Keratinocyte (primary cell): ENCODE results near the gene MRGPRF. TPM values are rescaled to one million over a fixed set of nuclear protein-coding genes. Genes with fewer than 3 reads are reported as not detected.
"Not testable (repeated sequence)": the region's sequence is repeated elsewhere in the genome, so short reads cannot be mapped to it uniquely, and the experiment has no call there.

Experiments
- DNase-seq: peaks from one replicate; pipeline ENCODE4 v3.0.0-alpha.2; 2011; ENCODE audit warnings: low read depth, missing footprints, low spot score
- FAIRE-seq: peaks from 2 replicates; lab custom pipeline; 2011; peaks lifted over from hg19 to GRCh38; lab: Jason Lieb, UNC
- H2AFZ ChIP-seq: 2 replicates; pipeline ENCODE4 v1.6.0; 2012; ENCODE audit warnings: low read length, control low read depth, inconsistent platforms; ENCODE audit not compliant: control insufficient read depth
- H3K27ac ChIP-seq: 2 replicates; pipeline ENCODE4 v1.5.1; 2011; ENCODE audit warnings: low read length; ENCODE audit not compliant: control insufficient read depth, insufficient read depth
- H3K27me3 ChIP-seq: 3 replicates; pipeline ENCODE4 v1.6.0; 2011; ENCODE audit warnings: low read length; ENCODE audit not compliant: control insufficient read depth, insufficient read depth; ENCODE audit errors: extremely low read depth
- H3K36me3 ChIP-seq, 2 experiments: 2 replicates in 1 of 2; 3 replicates in 1 of 2; pipeline ENCODE4 v1.5.1; 2011; ENCODE audit warnings: low read length in 2 of 2, mild to moderate bottlenecking in 1 of 2; ENCODE audit not compliant: control insufficient read depth in 2 of 2, insufficient read depth in 2 of 2; ENCODE audit errors: extremely low read depth in 1 of 2
- H3K4me1 ChIP-seq: 3 replicates; pipeline ENCODE4 v1.5.1; 2011; ENCODE audit warnings: low read length; ENCODE audit not compliant: control insufficient read depth, insufficient read depth; ENCODE audit errors: extremely low read depth
- H3K4me2 ChIP-seq: 3 replicates; pipeline ENCODE4 v1.6.0; 2011; ENCODE audit warnings: low read depth, low read length; ENCODE audit not compliant: control insufficient read depth, insufficient read depth; ENCODE audit errors: extremely low read depth
- H3K4me3 ChIP-seq, 3 experiments: fragments of 200-600 bp in 1 of 3; sonication (generic) in 1 of 3; 2 replicates in 2 of 3; 3 replicates in 1 of 3; pipeline ENCODE4 v1.5.1; 2011 to 2016; ENCODE audit warnings: low read length in 3 of 3, mild to moderate bottlenecking in 3 of 3, control low read depth in 2 of 3, inconsistent platforms in 1 of 3, low read depth in 1 of 3, mixed read lengths in 1 of 3, mixed run types in 1 of 3, moderate library complexity in 1 of 3; ENCODE audit not compliant: control insufficient read depth in 2 of 3, insufficient read depth in 2 of 3; ENCODE audit errors: extremely low read depth in 1 of 3
- H3K79me2 ChIP-seq: 2 replicates; pipeline ENCODE4 v1.6.0; 2012; ENCODE audit warnings: low read length; ENCODE audit not compliant: control insufficient read depth, insufficient read depth
- H3K9ac ChIP-seq: 3 replicates; pipeline ENCODE4 v1.6.0; 2011; ENCODE audit warnings: low read length; ENCODE audit not compliant: control insufficient read depth, insufficient read depth; ENCODE audit errors: extremely low read depth
- H3K9me1 ChIP-seq: 3 replicates; pipeline ENCODE4 v1.6.0; 2011; ENCODE audit warnings: low read length; ENCODE audit not compliant: control insufficient read depth, insufficient read depth; ENCODE audit errors: extremely low read depth
- H3K9me3 ChIP-seq: 2 replicates; pipeline ENCODE4 v1.5.1; 2012; ENCODE audit warnings: low read depth, low read length; ENCODE audit not compliant: control insufficient read depth
- H4K20me1 ChIP-seq: 3 replicates; pipeline ENCODE4 v1.6.0; 2011; ENCODE audit warnings: low read length; ENCODE audit not compliant: control insufficient read depth, insufficient read depth; ENCODE audit errors: extremely low read depth
- CTCF ChIP-seq, 3 experiments: IDR thresholded peaks in 1 of 3; conservative IDR thresholded peaks in 1 of 3; optimal IDR thresholded peaks in 1 of 3; 2 replicates in 2 of 3; 3 replicates in 1 of 3; pipeline versions ENCODE3 to v1.5.1; 2011; ENCODE audit warnings: low read length in 3 of 3, mild to moderate bottlenecking in 3 of 3, moderate library complexity in 2 of 3, control low read depth in 1 of 3, inconsistent platforms in 1 of 3; ENCODE audit not compliant: insufficient read depth in 2 of 3; ENCODE audit errors: extremely low read depth in 1 of 3
- EZH2 ChIP-seq: IDR thresholded peaks from one replicate; pipeline ENCODE4 v1.6.1; 2012; ENCODE audit warnings: inconsistent platforms, mild to moderate bottlenecking, low read length, moderate library complexity
- dilution Hi-C: fragments of 300-500 bp; cut with MboI; formaldehyde crosslinking; loops from one replicate; pipeline ENCODE4 v1.7.0; 2020; ENCODE audit warnings: low sequenced_read_pairs; ENCODE audit not compliant: extremely low pct_ligation_motif_present
- polyA plus RNA-seq, 5 experiments: library from polyadenylated mRNA; depleted of rRNA in 3 of 5; stranded (reverse) in 3 of 5; stranded (forward) in 1 of 5; unstranded in 1 of 5; fragments of >200 nt; gene quantifications; 1 replicate in 1 of 5; 2 replicates in 3 of 5; 3 replicates in 1 of 5; pipeline versions ENCODE4 v1.2.1 to v1.2.3, GENCODE V29; 2011 to 2012; ENCODE audit warnings: missing spikeins in 2 of 5, low read depth in 1 of 5, low replicate concordance in 1 of 5

The MRGPRF gene
- polyA plus RNA-seq, 1 donor (not counting 4 experiments of a cell fraction or from before 2014, with no cell fraction given), result not detected

GRCh38 chr11:68974421-68975194, 38.4 kb downstream of the MRGPRF start:
- Histone ChIP-seq H3K9me1 (no peaks in the 10 kb centered on the region), H3K27ac (no peak overlapping the region), H2AFZ (no peak overlapping the region), H3K4me1 (no peaks in the 10 kb centered on the region), H4K20me1 (no peaks in the 10 kb centered on the region), H3K79me2 (no peaks in the 10 kb centered on the region), H3K4me3 (no peak overlapping the region), H3K4me2 (no peak overlapping the region), H3K9me3 (no peaks in the 10 kb centered on the region), H3K27me3 (peaks cover 8% of the 10 kb centered on the region), H3K9ac (no peak overlapping the region), H3K36me3 (no peaks in the 10 kb centered on the region)
- no peak for DNase-seq
- no peak for TF ChIP-seq CTCF (optimal IDR thresholded peaks at IDR 0.05 in 1 of 3, IDR thresholded peaks at IDR 0.05 in 1 of 3, conservative IDR thresholded peaks at IDR 0.05 in 1 of 3; ENCODE audit: extremely low read depth in 1 of 3, insufficient read depth in 2 of 3, low read length in 3 of 3)
- no peak for TF ChIP-seq EZH2
- dilution Hi-C loops, result no loop called here
- peak; percentile 55 for FAIRE-seq

GRCh38 chr11:68973706-68974105, 39.3 kb downstream of the MRGPRF start:
- H2AFZ ChIP-seq, FAIRE-seq: not testable (repeated sequence)

GRCh38 chr11:68973219-68973618, 39.8 kb downstream of the MRGPRF start:
- Histone ChIP-seq H2AFZ (no peak overlapping the region), H3K4me3 (no peak overlapping the region), H3K79me2 (no peaks in the 10 kb centered on the region), H4K20me1 (no peaks in the 10 kb centered on the region), H3K27me3 (peaks cover 8% of the 10 kb centered on the region), H3K27ac (no peak overlapping the region), H3K4me2 (no peak overlapping the region), H3K36me3 (no peaks in the 10 kb centered on the region), H3K9me3 (no peaks in the 10 kb centered on the region), H3K9me1 (no peaks in the 10 kb centered on the region), H3K4me1 (no peaks in the 10 kb centered on the region), H3K9ac (no peak overlapping the region)
- TF ChIP-seq CTCF (optimal IDR thresholded peaks at IDR 0.05 in 1 of 3, IDR thresholded peaks at IDR 0.05 in 1 of 3, conservative IDR thresholded peaks at IDR 0.05 in 1 of 3; ENCODE audit: extremely low read depth in 1 of 3, insufficient read depth in 2 of 3, low read length in 3 of 3) (no peak), EZH2 (no peak)
- dilution Hi-C loops, result no loop called here
- FAIRE-seq (no peak), DNase-seq (no peak)

More at GRCh38 chr11:68973706-68974105, 39.3 kb downstream of the MRGPRF start:
- H3K9me1 ChIP-seq, H3K9me3 ChIP-seq, H3K27me3 ChIP-seq, H3K27ac ChIP-seq, H4K20me1 ChIP-seq, H3K4me3 ChIP-seq, H3K36me3 ChIP-seq, H3K9ac ChIP-seq, H3K4me1 ChIP-seq, DNase-seq, H3K4me2 ChIP-seq, dilution Hi-C loops, H3K79me2 ChIP-seq: not testable (repeated sequence)
